Tibial nerve (tissue), 4 donors: ENCODE measurements around the gene FBXL17.
A peak's percentile ranks its signal among the peaks of the same experiment; 100 is the strongest.

Experiments
- CTCF ChIP-seq, 5 experiments: fragments of 200-600 bp in 3 of 5; fragments of 450-650 bp in 2 of 5; sonication (generic) in 3 of 5; IDR thresholded peaks; one replicate each; pipeline ENCODE4 v1.5.1; 2016 to 2019; ENCODE audit warnings: antibody characterized with exemption in 5 of 5, mild to moderate bottlenecking in 3 of 5, moderate library complexity in 2 of 5
- EP300 ChIP-seq, 2 donors: sonication (generic); formaldehyde crosslinking; IDR thresholded peaks; one replicate each; pipeline ENCODE4 v1.6.1; 2017; ENCODE audit warnings: antibody characterized with exemption in 2 of 2, mild to moderate bottlenecking in 1 of 2
- POLR2A ChIP-seq, 2 donors: fragments of 450-650 bp; IDR thresholded peaks; one replicate each; pipeline ENCODE4 v1.6.1; 2017; ENCODE audit warnings: antibody characterized with exemption in 2 of 2, mild to moderate bottlenecking in 2 of 2, moderate library complexity in 2 of 2

- TF ChIP-seq CTCF (IDR thresholded peaks at IDR 0.05), result peak in 2 of 5 experiments; percentile 13 to 27
- TF ChIP-seq EP300 (IDR thresholded peaks at IDR 0.05), result no peak
- no peak for TF ChIP-seq POLR2A (IDR thresholded peaks at IDR 0.05)
These were observed 233.2 kb downstream of the FBXL17 start for GRCh38 chr5:108148715-108149139.
